ENCODE results near the gene WWTR1. TPM values are rescaled to one million over a fixed set of nuclear protein-coding genes. Genes with fewer than 3 reads are reported as not detected.

Gene WWTR1
- total RNA-seq, 4 donors from 2014 or later, result 103 to 148 (median 116) TPM

- no peak for DNase-seq
- intact Hi-C loops (cut with DNase I; ENCODE audit: low total_unique reads), result no loop called here
Observed at GRCh38 chr3:149678351-149678950, 20.6 kb upstream of the WWTR1 start.

GRCh38 chr3:149673393-149673792, 15.6 kb upstream of the WWTR1 start:
- TF ChIP-seq POLR2A (IDR thresholded peaks at IDR 0.05) (no peak), CTCF (IDR thresholded peaks at IDR 0.05) (no peak)
- intact Hi-C loops (cut with DNase I; ENCODE audit: low total_unique reads), result no loop called here
- no peak for DNase-seq
- Histone ChIP-seq H3K27ac (no peak overlapping the region), H3K4me1 (no peaks in the 10 kb centered on the region), H3K27me3 (no peaks in the 10 kb centered on the region), H3K4me3 (no peak overlapping the region), H3K36me3 (no peaks in the 10 kb centered on the region), H3K9me3 (no peaks in the 10 kb centered on the region)

More at GRCh38 chr3:149678351-149678950, 20.6 kb upstream of the WWTR1 start:
- no peak overlapping the region for H3K27ac ChIP-seq
- H3K9me3 ChIP-seq, result no peaks in the 10 kb centered on the region
- H3K27me3 ChIP-seq, result no peaks in the 10 kb centered on the region
- no peaks in the 10 kb centered on the region for H3K36me3 ChIP-seq
- TF ChIP-seq POLR2A (IDR thresholded peaks at IDR 0.05), result no peak
- no peak for TF ChIP-seq CTCF (IDR thresholded peaks at IDR 0.05)
- no peaks in the 10 kb centered on the region for H3K4me1 ChIP-seq
- no peak overlapping the region for H3K4me3 ChIP-seq

- no peaks in the 10 kb centered on the region for H3K4me1 ChIP-seq
- H3K9me3 ChIP-seq, result no peaks in the 10 kb centered on the region
- no peak overlapping the region for H3K27ac ChIP-seq
- no peaks in the 10 kb centered on the region for H3K36me3 ChIP-seq
- TF ChIP-seq POLR2A (IDR thresholded peaks at IDR 0.05) (no peak), CTCF (IDR thresholded peaks at IDR 0.05) (no peak)
- H3K27me3 ChIP-seq, result no peaks in the 10 kb centered on the region
- no peak overlapping the region for H3K4me3 ChIP-seq
- intact Hi-C loops (cut with DNase I; ENCODE audit: low total_unique reads), result no loop called here
- DNase-seq, result peak in 1 of 2 donors; percentile 31
Observed at GRCh38 chr3:149670742-149671492, 13.1 kb upstream of the WWTR1 start.

- TF ChIP-seq CTCF (IDR thresholded peaks at IDR 0.05) (no peak), POLR2A (IDR thresholded peaks at IDR 0.05) (no peak)
- Histone ChIP-seq H3K36me3 (no peaks in the 10 kb centered on the region), H3K4me1 (no peaks in the 10 kb centered on the region), H3K27me3 (no peaks in the 10 kb centered on the region), H3K4me3 (no peak overlapping the region), H3K9me3 (no peaks in the 10 kb centered on the region), H3K27ac (no peak overlapping the region)
- DNase-seq, result no peak
- intact Hi-C loops (cut with DNase I; ENCODE audit: low total_unique reads), result no loop called here
Observed at GRCh38 chr3:149667576-149667975, 9.8 kb upstream of the WWTR1 start.

- no peaks in the 10 kb centered on the region for H3K36me3 ChIP-seq
- intact Hi-C loops (cut with DNase I; ENCODE audit: low total_unique reads), result no loop called here
Observed at GRCh38 chr3:149663966-149664365, 6.1 kb upstream of the WWTR1 start.

More at GRCh38 chr3:149663966-149664365, 6.1 kb upstream of the WWTR1 start:
- H3K4me3 ChIP-seq, result no peak overlapping the region
- no peak for DNase-seq
- peaks cover 0 to 4% of the 10 kb centered on the region in 2 donors for H3K4me1 ChIP-seq
- no peak for TF ChIP-seq CTCF (IDR thresholded peaks at IDR 0.05)
- no peak for TF ChIP-seq POLR2A (IDR thresholded peaks at IDR 0.05)
- no peak overlapping the region for H3K27ac ChIP-seq
- no peaks in the 10 kb centered on the region for H3K27me3 ChIP-seq
- no peaks in the 10 kb centered on the region for H3K9me3 ChIP-seq

Data from uterus (tissue), 4 donors.